IMR-90 (cell line): Measurements from ENCODE around the gene HSPA1A. TPM values are rescaled to one million over a fixed set of nuclear protein-coding genes. Genes with fewer than 3 reads are reported as not detected.
"Not testable (repeated sequence)": the region's sequence is repeated elsewhere in the genome, so short reads cannot be mapped to it uniquely, and the experiment has no call there.

Source experiments
- ATAC-seq: fragments of 200-7000 bp; cut with Tn5 transposase; 2 replicates; pipeline ENCODE4 v1.9.1; 2020; ENCODE audit warnings: low read depth, mild to moderate bottlenecking, moderate library complexity
- BruUV-seq: library from RNA; stranded (reverse); fragments of 400-500 nt; replicated peaks from 2 replicates; lab custom pipeline; 2021; lab: Mats Ljungman, UMichigan
- CTCF ChIA-PET: fragments of 300-600 bp; formaldehyde crosslinking; extraction: SDS; loops from one replicate; lab custom pipeline; 2021; ENCODE audit warnings: antibody characterized with exemption; lab: Yijun Ruan, JAX
- POLR2A ChIA-PET: fragments of 300-600 bp; sonication (Branson Sonifier 250); formaldehyde crosslinking; loops from one replicate; lab custom pipeline; 2022; ENCODE audit warnings: antibody characterized with exemption; ENCODE audit not compliant: unreplicated experiment; lab: Charles Lee
- DNase-seq: peaks from one replicate; pipeline ENCODE4 v3.0.0; 2013
- H2AFZ ChIP-seq: replicated peaks from 2 replicates; pipeline ENCODE3; 2013; ENCODE audit warnings: low read length, mild to moderate bottlenecking; ENCODE audit not compliant: poor library complexity
- H2AK5ac ChIP-seq: 2 replicates; pipeline ENCODE4 v1.6.1; 2013; ENCODE audit warnings: low read depth, low read length, inconsistent platforms
- H2AK9ac ChIP-seq: replicated peaks from 2 replicates; pipeline ENCODE3; 2013; ENCODE audit warnings: mild to moderate bottlenecking, low read depth, low read length, moderate library complexity; ENCODE audit not compliant: poor library complexity
- H2BK120ac ChIP-seq: 2 replicates; pipeline ENCODE4 v1.6.1; 2013; ENCODE audit warnings: low read depth, low read length, inconsistent platforms
- H2BK15ac ChIP-seq: 3 replicates; pipeline ENCODE4 v1.6.1; 2013; ENCODE audit warnings: low read depth, low read length, inconsistent platforms
- H2BK20ac ChIP-seq: 2 replicates; pipeline ENCODE4 v1.6.1; 2013; ENCODE audit warnings: low read depth, mild to moderate bottlenecking, inconsistent platforms, low read length, moderate library complexity
- H2BK5ac ChIP-seq: 2 replicates; pipeline ENCODE4 v1.6.1; 2013; ENCODE audit warnings: mild to moderate bottlenecking, low read depth, low read length, inconsistent platforms; ENCODE audit not compliant: poor library complexity, severe bottlenecking
- H3K14ac ChIP-seq: replicated peaks from 2 replicates; pipeline ENCODE4 v1.6.1; 2013; ENCODE audit warnings: low read depth, low read length, inconsistent platforms
- H3K18ac ChIP-seq: 2 replicates; pipeline ENCODE4 v1.6.1; 2013; ENCODE audit warnings: low read depth, low read length, control low read depth
- H3K23ac ChIP-seq: 2 replicates; pipeline ENCODE4 v1.6.1; 2013; ENCODE audit warnings: low read depth, low read length, inconsistent platforms
- H3K27ac ChIP-seq: 2 replicates; pipeline ENCODE4 v1.5.1; 2013; ENCODE audit warnings: mild to moderate bottlenecking, control low read depth, low read length; ENCODE audit not compliant: insufficient read depth
- H3K27me3 ChIP-seq: 2 replicates; pipeline ENCODE4 v1.6.1; 2013; ENCODE audit warnings: low read length; ENCODE audit not compliant: control insufficient read depth, insufficient read depth
- H3K36me3 ChIP-seq: 2 replicates; pipeline ENCODE4 v1.6.1; 2013; ENCODE audit warnings: low read length, mixed read lengths; ENCODE audit not compliant: control insufficient read depth, insufficient read depth
- H3K4ac ChIP-seq: 2 replicates; pipeline ENCODE4 v1.6.1; 2013; ENCODE audit warnings: low read depth, low read length, inconsistent platforms
- H3K4me1 ChIP-seq: 2 replicates; pipeline ENCODE4 v1.6.1; 2013; ENCODE audit warnings: low read length, mixed read lengths; ENCODE audit not compliant: control insufficient read depth, insufficient read depth
- H3K4me2 ChIP-seq: 2 replicates; pipeline ENCODE4 v1.6.1; 2013; ENCODE audit warnings: low read depth, mild to moderate bottlenecking, control low read depth, low read length, moderate library complexity
- H3K4me3 ChIP-seq: 2 replicates; pipeline ENCODE4 v1.5.1; 2013; ENCODE audit warnings: low read depth, mild to moderate bottlenecking, control low read depth, low read length, moderate library complexity; ENCODE audit not compliant: insufficient read depth
- H3K56ac ChIP-seq: 2 replicates; pipeline ENCODE4 v1.6.1; 2013; ENCODE audit warnings: low read length, inconsistent platforms; ENCODE audit not compliant: insufficient read depth; ENCODE audit errors: extremely low read depth
- H3K79me1 ChIP-seq, 2 experiments: 2 replicates each; pipeline ENCODE4 v1.6.1; 2013; ENCODE audit warnings: low read length in 2 of 2, inconsistent platforms in 1 of 2, low read depth in 1 of 2
- H3K9ac ChIP-seq: 2 replicates; pipeline ENCODE4 v1.6.1; 2013; ENCODE audit warnings: low read depth, low read length, control low read depth
- H3K9me1 ChIP-seq: 2 replicates; pipeline ENCODE4 v1.6.1; 2013; ENCODE audit warnings: low read length, inconsistent platforms; ENCODE audit not compliant: insufficient read depth
- H3K9me3 ChIP-seq: 2 replicates; pipeline ENCODE4 v1.6.1; 2013; ENCODE audit warnings: low read length; ENCODE audit not compliant: control insufficient read depth, insufficient read depth
- H4K20me1 ChIP-seq: 2 replicates; pipeline ENCODE4 v1.6.1; 2013; ENCODE audit warnings: low read length, inconsistent platforms; ENCODE audit not compliant: insufficient read depth
- H4K5ac ChIP-seq: 2 replicates; pipeline ENCODE4 v1.6.1; 2013; ENCODE audit warnings: mild to moderate bottlenecking, low read depth, low read length, control low read depth
- H4K8ac ChIP-seq, 2 experiments: 2 replicates each; pipeline ENCODE4 v1.6.1; 2013; ENCODE audit warnings: low read depth in 2 of 2, low read length in 2 of 2, control low read depth in 1 of 2, inconsistent platforms in 1 of 2
- H4K91ac ChIP-seq: 2 replicates; pipeline ENCODE4 v1.6.1; 2013; ENCODE audit warnings: low read depth, low read length, inconsistent platforms; ENCODE audit not compliant: insufficient read depth
- WGBS, 2 experiments: methylation state at CpG; one replicate each; pipeline versions ENCODE4 v1.1.5 to v1.1.7; 2013; ENCODE audit warnings: missing lambda C conversion rate in 2 of 2; ENCODE audit not compliant: insufficient read length in 1 of 2; ENCODE audit errors: extremely low coverage in 2 of 2; 5-methylcytosine and 5-hydroxymethylcytosine counted together
- dilution Hi-C: fragments of 300-500 bp; cut with HindIII; formaldehyde crosslinking; loops from one replicate; pipeline ENCODE4 v1.14.3; 2018; ENCODE audit warnings: low sequenced_read_pairs; ENCODE audit not compliant: unreplicated experiment
- in situ Hi-C: fragments of 300-500 bp; cut with MboI; formaldehyde crosslinking; loops from 3 replicates; pipeline ENCODE4 v1.14.3; 2019; ENCODE audit warnings: low sequenced_read_pairs, inconsistent platforms, mixed read lengths
- intact Hi-C: fragments of 100-400 bp; cut with micrococcal nuclease; formaldehyde crosslinking; loops from 2 replicates; pipeline ENCODE4 v1.10.0; 2022
- polyA plus RNA-seq, 3 experiments: library from polyadenylated mRNA; depleted of rRNA; stranded (reverse); fragments of >200 nt; gene quantifications; 2 replicates each; pipeline ENCODE4 v1.2.3, GENCODE V29; 2012; ENCODE audit warnings: low replicate concordance in 1 of 3
- total RNA-seq: library from RNA; depleted of rRNA; stranded (reverse); fragments of >200 nt; gene quantifications from 2 replicates; pipeline ENCODE4 v1.2.3, GENCODE V29; 2012

HSPA1A gene
- total and polyA plus RNA-seq, 2 of the 4 experiments (the other 2 are of a cell fraction), result 94.6 to 95.3 TPM

GRCh38 chr6:31838114-31838553, 22.8 kb downstream of the HSPA1A start:
- H3K4me2 ChIP-seq, H3K9me1 ChIP-seq, H3K27ac ChIP-seq, ATAC-seq, H3K9me3 ChIP-seq, H2AK9ac ChIP-seq, H4K8ac ChIP-seq, H2BK5ac ChIP-seq, BruUV-seq, H2AFZ ChIP-seq, H2BK120ac ChIP-seq, H3K56ac ChIP-seq, H3K23ac ChIP-seq, H3K27me3 ChIP-seq, H2BK20ac ChIP-seq, intact Hi-C loops, H4K5ac ChIP-seq, CTCF ChIA-PET, H2BK15ac ChIP-seq, DNase-seq, H4K91ac ChIP-seq, H3K18ac ChIP-seq, dilution Hi-C loops, H3K4me3 ChIP-seq, H2AK5ac ChIP-seq, H3K14ac ChIP-seq, H3K4ac ChIP-seq: not testable (repeated sequence)
- in situ Hi-C loops, result loop anchor here (10.0 kb wide), 2 partner anchors 153 to 293 kb away; partner anchors contain the start of genes ATP6V1G2, DDX39B, LY6G5C and NFKBIL1
- POLR2A ChIA-PET, result interaction anchor here (0.7 kb wide), 1 partner anchor 18 kb away, joined by 3 read pairs; no protein-coding TSS in a partner anchor
- Histone ChIP-seq H3K36me3 (peaks cover 43% of the 10 kb centered on the region), H3K79me1 (peaks cover 22 to 43% of the 10 kb centered on the region in 2 experiments; a peak in 3 of 4 replicates), H4K20me1 (peaks cover 55% of the 10 kb centered on the region), H3K9ac (0 out of 2 replicates have a peak overlapping the region, but pooled peaks have one; percentile 28), H3K4me1 (peaks cover 11% of the 10 kb centered on the region)
- 67% methylated on average over 1 of the region's 9 CpGs; no CpG with 5 or more reads in 1 of the 2 experiments for WGBS, 2 experiments
